ENCODE results near the gene OMG.
"Not testable (repeated sequence)": the region's sequence is repeated elsewhere in the genome, so short reads cannot be mapped to it uniquely, and the experiment has no call there.

OMG gene, protein sequence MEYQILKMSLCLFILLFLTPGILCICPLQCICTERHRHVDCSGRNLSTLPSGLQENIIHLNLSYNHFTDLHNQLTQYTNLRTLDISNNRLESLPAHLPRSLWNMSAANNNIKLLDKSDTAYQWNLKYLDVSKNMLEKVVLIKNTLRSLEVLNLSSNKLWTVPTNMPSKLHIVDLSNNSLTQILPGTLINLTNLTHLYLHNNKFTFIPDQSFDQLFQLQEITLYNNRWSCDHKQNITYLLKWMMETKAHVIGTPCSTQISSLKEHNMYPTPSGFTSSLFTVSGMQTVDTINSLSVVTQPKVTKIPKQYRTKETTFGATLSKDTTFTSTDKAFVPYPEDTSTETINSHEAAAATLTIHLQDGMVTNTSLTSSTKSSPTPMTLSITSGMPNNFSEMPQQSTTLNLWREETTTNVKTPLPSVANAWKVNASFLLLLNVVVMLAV

GRCh38 chr17:31297090-31297489, at the start of gene OMG:
OMG (minus strand) TSS chr17:31297239; CDS start chr17:31296331, 908 bp downstream.
- no peak for DNase-seq (ENCODE audit: low spot score)

DNA sequence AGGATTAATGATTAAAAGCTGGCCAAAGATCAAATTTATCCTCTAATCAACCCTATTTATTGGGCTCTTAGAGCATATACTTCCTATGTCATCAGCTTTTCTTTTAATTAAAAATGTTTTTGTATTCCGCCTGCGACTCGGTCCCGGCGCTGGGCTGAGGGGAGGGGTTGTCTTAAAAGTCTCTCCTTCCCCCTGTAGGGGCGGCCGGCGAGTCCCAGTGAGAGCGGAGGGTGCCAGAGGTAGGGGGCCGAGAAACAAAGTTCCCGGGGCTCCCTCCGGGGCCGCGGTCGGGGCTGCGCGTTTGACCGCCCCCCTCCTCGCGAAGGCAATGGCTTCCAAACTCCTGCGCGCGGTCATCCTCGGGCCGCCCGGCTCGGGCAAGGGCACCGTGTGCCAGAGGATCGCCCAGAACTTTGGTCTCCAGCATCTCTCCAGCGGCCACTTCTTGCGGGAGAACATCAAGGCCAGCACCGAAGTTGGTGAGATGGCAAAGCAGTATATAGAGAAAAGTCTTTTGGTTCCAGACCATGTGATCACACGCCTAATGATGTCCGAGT, 48.2 kb upstream of the OMG start:
- DNase-seq (ENCODE audit: low spot score): not testable (repeated sequence)

DNA sequence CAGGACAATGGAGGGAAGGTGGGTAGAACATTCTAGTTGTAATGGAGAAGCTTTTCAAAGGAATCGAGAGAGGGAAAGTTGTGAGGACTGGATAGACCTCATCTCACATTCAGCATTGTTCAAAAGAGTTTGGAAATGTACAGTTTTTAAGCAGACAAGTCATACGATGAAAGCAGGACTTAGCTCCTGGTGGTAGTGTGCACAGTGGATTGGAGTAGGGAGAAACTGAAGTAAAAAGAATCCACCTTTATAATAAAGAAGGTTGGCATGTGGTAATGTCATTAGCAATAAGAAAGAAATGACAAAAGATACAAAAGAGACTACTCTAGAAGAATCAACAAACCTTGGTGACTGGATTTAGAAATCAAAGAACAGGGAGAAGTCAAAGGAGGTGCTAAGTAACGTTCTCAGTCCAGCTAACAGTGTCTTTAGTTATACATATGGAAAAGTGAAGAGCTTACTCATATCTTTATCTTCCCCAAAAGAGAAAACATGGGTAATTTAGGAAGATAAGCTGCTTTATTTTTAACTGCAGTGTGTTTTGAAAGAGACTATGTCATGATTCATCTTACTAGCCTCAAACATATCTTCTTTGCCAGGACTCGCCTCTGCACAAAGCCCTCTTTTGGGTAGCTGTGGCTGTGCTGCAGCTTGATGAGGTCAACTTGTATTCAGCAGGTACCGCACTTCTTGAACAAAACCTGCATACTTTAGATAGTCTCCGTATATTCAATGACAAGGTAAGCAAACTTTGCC, 43.0 kb upstream of the OMG start:
- no peak for DNase-seq (ENCODE audit: low spot score)

GRCh38 chr17:31329221-31329620, 32.2 kb upstream of the OMG start:
- DNase-seq (ENCODE audit: low spot score): no peak

DNA sequence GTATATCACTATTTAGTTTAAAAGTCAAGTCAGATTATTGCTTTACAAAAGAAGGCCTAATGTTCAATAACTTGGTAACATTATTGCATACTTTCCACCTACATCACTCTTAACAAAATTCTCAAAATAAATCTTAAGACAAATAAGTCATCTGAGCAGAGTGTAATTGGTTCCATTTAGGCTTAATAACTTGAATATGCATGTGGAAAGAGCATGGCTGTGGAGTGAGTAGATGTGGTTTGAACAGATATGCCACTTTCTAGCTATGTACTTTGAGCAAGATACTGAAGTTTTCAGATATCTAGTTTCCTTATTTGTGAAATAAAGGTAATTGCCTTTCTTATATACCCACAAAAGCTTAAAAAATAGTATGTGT, 31.1 kb upstream of the OMG start:
- DNase-seq (ENCODE audit: low spot score): no peak

DNA sequence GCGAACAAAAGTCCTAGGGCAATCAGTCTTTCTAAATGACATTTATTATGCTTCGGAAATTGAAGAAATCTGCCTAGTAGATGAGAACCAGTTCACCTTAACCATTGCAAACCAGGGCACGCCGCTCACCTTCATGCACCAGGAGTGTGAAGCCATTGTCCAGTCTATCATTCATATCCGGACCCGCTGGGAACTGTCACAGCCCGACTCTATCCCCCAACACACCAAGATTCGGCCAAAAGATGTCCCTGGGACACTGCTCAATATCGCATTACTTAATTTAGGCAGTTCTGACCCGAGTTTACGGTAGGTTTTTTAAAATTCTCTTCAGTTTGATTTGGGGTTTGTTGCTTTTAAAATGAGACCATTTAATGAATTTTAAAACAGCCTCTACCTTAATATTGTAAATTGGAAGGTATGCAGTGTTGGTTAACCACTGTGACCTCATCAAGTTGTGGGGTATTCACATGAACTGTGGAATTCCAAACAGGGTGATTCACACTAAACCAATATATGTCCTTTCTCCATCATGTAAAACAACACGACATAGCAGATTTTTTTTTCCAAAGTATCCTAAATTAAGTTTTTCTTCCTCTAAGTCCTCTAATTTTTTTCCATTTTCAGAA, 30.6 kb upstream of the OMG start:
- DNase-seq (ENCODE audit: low spot score): peak; percentile 16

- no peak for DNase-seq (ENCODE audit: low spot score)
Observed at GRCh38 chr17:31323551-31323950, 26.5 kb upstream of the OMG start.

DNA sequence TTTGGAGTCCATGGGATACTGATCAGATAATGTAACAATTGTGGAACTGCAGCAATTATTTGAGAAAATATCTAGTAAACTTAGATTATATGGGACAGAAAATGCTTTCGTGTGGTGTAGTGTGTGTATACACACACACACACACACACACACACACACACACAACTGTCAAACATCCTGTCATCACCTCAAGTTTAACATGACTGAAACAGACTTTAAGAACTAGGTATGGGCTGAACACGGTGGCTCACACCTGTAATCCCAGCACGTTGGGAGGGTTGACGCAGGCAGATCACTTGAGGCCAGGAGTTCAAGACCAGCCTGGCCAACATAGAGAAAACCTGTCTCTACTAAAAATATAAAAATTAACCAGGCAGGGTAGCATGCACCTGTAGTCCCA, 24.9 kb upstream of the OMG start:
- no peak for DNase-seq (ENCODE audit: low spot score)

- no peak for DNase-seq (ENCODE audit: low spot score)
Observed at GRCh38 chr17:31321481-31321880, 24.4 kb upstream of the OMG start, which contains the start of gene EVI2A. EVI2A (minus strand) TSS chr17:31321622; CDS start chr17:31319013, 2,609 bp downstream.

GRCh38 chr17:31320791-31321190, 23.8 kb upstream of the OMG start:
- DNase-seq (ENCODE audit: low spot score): no peak

DNA sequence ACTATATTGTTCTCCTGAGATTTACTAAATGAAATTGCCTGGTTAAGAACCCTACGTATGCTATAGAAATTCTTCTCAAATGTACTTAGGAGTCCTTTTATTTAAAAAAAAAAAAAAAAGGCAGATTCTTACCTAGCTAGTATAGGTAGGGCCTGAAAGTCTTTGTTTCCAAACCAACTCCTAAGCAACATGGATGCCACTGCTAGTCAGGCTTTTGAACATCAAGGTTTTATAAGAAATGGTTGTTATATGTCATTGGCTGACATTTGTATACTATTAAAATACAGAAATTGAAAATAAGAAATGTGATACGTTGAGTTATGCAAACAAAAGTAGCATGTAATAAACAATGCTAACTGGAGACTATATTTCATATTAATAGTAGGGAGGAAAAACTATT, 23.2 kb upstream of the OMG start:
- DNase-seq (ENCODE audit: low spot score): no peak

- DNase-seq (ENCODE audit: low spot score): no peak
Observed at GRCh38 chr17:31318851-31319661, 22.0 kb upstream of the OMG start.

DNA sequence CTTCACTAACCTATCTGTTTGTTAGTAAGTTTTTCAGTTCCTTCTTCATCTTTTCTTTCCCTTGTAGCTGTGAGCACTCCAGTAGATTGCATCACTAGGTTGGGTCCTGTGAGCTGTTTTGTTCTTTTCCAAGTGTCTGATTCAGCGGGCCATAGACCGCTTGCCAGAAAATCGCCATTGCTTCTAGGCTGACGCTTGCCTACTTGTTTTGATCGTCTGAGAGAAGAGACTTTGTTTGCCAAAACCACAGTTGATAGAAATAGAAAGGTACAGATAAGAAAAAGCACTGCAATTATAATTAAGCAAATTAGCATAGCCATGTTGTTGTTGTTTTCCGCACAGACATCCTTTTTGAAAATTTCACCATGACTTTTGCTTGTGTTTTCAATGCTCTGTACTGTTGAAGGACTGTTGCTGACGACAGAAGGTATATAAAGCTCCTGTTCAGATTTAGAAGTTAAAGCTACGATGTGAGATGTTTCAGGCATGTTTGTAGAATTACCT, 21.3 kb upstream of the OMG start:
- no peak for DNase-seq (ENCODE audit: low spot score)

DNA sequence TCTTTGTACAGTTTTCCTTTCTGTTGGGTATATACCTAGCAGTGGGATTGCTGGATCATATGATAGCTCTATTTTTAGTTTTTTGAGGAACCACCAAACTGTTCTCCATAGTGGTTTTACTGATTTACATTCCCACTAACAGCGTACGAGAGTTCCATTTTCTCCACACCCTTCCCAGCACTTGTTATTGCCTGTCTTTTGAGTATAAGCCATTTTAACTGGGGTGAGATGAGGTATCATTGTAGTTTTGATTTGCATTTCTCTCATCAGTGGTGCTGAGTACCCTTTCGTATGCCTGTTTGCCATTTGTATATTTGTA, 17.7 kb upstream of the OMG start:
- no peak for DNase-seq (ENCODE audit: low spot score)

- DNase-seq (ENCODE audit: low spot score): peak; percentile 54
Observed at GRCh38 chr17:31313982-31314781, 17.1 kb upstream of the OMG start, which contains the start of gene EVI2B. EVI2B (minus strand) TSS chr17:31314054; CDS start chr17:31305609, 8,445 bp downstream.

DNA sequence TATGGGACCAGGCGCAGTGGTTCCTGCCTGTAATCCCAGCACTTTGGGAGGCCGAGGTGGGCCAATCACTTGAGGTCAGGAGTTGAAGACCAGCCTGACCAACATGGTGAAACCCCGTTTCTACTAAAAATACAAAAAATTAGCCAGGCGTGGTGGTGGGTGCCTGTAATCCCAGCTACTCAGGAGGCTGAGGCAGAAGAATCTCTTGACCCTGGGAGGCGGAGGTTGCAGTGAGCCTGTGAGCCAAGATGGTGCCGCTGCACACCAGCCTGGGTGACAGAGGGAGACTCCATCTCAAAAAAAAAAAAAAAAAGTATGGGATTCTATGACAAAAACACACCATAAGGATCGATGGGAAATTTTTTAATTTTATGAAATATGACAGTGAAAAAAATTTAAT, 15.2 kb upstream of the OMG start:
- not testable (repeated sequence) for DNase-seq (ENCODE audit: low spot score)

DNA sequence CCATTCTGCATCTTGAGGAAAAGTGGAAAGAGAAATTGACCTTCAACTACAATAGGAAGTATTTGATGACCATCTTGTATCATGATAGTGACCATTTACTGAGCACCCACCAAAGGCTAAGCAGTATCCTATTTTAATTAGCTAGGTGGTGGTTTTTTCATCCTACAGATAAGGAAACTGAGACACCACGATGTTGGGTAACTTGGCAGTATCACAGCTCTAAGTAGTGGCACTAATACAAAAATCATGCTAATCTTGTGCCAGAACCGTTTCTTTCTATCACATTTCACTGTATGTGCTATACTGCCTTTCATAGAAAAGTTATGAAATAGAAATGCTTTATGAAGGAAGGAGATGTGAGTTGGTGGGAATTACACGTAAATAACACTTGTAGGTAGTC, 14.5 kb upstream of the OMG start:
- DNase-seq (ENCODE audit: low spot score): no peak

- no peak for DNase-seq (ENCODE audit: low spot score)
Observed at GRCh38 chr17:31310886-31311285, 13.8 kb upstream of the OMG start.

DNA sequence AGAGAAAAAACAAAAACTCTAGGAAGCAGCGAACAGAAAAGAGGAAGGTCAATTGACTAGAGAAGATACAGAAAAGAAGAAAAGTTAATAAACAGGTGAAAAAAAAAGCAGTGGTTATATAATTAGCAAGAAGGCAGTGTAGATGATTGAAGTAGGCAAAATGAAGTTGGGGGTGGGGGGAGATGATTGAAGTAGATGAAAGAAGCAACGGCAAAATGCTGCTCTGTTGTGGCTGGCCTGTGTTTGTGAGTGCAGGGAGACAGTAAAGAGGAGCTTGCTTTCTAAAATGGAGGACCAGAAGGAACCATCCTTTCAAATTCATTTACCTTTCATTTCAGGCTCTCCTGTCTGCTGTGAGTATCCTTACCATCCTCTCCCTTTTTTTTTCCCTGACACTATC, 13.2 kb upstream of the OMG start:
- DNase-seq (ENCODE audit: low spot score): no peak

DNA sequence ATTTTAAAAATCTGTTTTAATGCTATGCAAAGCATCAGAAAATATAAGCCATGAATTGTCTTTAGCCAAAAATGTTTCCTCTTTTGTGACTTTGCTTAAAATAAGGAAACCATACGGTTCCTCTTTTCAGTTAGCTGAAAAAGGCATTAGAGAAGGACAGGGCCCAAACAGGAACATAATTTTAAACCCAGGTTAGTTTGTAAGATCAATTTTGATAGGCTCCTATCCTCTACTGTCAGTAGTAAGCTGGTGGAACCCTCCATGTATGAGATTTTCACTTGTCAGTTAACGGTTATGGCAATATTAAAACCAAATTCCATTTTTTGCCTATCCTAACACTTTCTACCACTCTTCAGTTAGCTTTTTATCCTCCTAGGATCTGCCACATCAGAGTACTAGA, 12.5 kb upstream of the OMG start:
- DNase-seq (ENCODE audit: low spot score): no peak

Measured in LoVo (cell line).